ENCODE measurements around the gene CELSR1. TPM values are rescaled to one million over a fixed set of nuclear protein-coding genes. Genes with fewer than 3 reads are reported as not detected.

The CELSR1 gene
- total RNA-seq, 4 donors from 2014 or later = 31.7 to 72.7 (median 54.1) TPM

- 88 to 92% methylated on average over 10 of the region's 10 CpGs for WGBS, 2 donors
- intact Hi-C loops (cut with DNase I; ENCODE audit: low total_unique reads) = no loop called here
- TF ChIP-seq POLR2A (IDR thresholded peaks at IDR 0.05) (no peak), CTCF (IDR thresholded peaks at IDR 0.05) (no peak)
- no peak overlapping the region for H3K4me3 ChIP-seq (ENCODE audit: low read depth, poor library complexity, severe bottlenecking)
- DNase-seq (ENCODE audit: low spot score in 2 of 2) = no peak
Measured at GRCh38 chr22:46388647-46389046, 148.8 kb downstream of the CELSR1 start.

GRCh38 chr22:46387748-46388147 is 149.7 kb downstream of the CELSR1 start:
- no peak for TF ChIP-seq POLR2A (IDR thresholded peaks at IDR 0.05)
- TF ChIP-seq CTCF (IDR thresholded peaks at IDR 0.05) = no peak
- no peak overlapping the region for H3K4me3 ChIP-seq (ENCODE audit: low read depth, poor library complexity, severe bottlenecking)
- intact Hi-C loops (cut with DNase I; ENCODE audit: low total_unique reads) = no loop called here
- 90 to 94% methylated on average over 8 to 11 of the region's 11 CpGs for WGBS, 2 donors
- DNase-seq (ENCODE audit: low spot score in 2 of 2) = no peak

GRCh38 chr22:46386312-46386711 is 151.1 kb downstream of the CELSR1 start:
- H3K4me3 ChIP-seq (ENCODE audit: low read depth, poor library complexity, severe bottlenecking) = no peak overlapping the region
- DNase-seq (ENCODE audit: low spot score in 2 of 2) = no peak
- TF ChIP-seq CTCF (IDR thresholded peaks at IDR 0.05) = no peak
- WGBS, 2 donors = 93 to 97% methylated on average over 25 to 27 of the region's 27 CpGs
- intact Hi-C loops (cut with DNase I; ENCODE audit: low total_unique reads) = no loop called here

GRCh38 chr22:46382524-46382923 is 154.9 kb downstream of the CELSR1 start:
- no peak for DNase-seq (ENCODE audit: low spot score in 2 of 2)
- no peak overlapping the region for H3K4me3 ChIP-seq (ENCODE audit: low read depth, poor library complexity, severe bottlenecking)
- intact Hi-C loops (cut with DNase I; ENCODE audit: low total_unique reads) = no loop called here
- 96 to 97% methylated on average over 15 of the region's 15 CpGs for WGBS, 2 donors
- TF ChIP-seq POLR2A (IDR thresholded peaks at IDR 0.05) = no peak
- TF ChIP-seq CTCF (IDR thresholded peaks at IDR 0.05) = no peak

- WGBS, 2 donors = 92 to 95% methylated on average over 19 to 27 of the region's 27 CpGs
- no peak for DNase-seq (ENCODE audit: low spot score in 2 of 2)
- TF ChIP-seq POLR2A (IDR thresholded peaks at IDR 0.05) (no peak), CTCF (IDR thresholded peaks at IDR 0.05) (no peak)
- intact Hi-C loops (cut with DNase I; ENCODE audit: low total_unique reads) = no loop called here
- H3K4me3 ChIP-seq (ENCODE audit: low read depth, poor library complexity, severe bottlenecking) = no peak overlapping the region
Measured at GRCh38 chr22:46381731-46382130, 155.7 kb downstream of the CELSR1 start.

- TF ChIP-seq POLR2A (IDR thresholded peaks at IDR 0.05) = no peak
- TF ChIP-seq CTCF (IDR thresholded peaks at IDR 0.05) = no peak
- intact Hi-C loops (cut with DNase I; ENCODE audit: low total_unique reads) = no loop called here
- DNase-seq (ENCODE audit: low spot score in 2 of 2) = no peak
- 49 to 53% methylated on average over 5 of the region's 5 CpGs for WGBS, 2 donors
- no peak overlapping the region for H3K4me3 ChIP-seq (ENCODE audit: low read depth, poor library complexity, severe bottlenecking)
Measured at GRCh38 chr22:46381142-46381541, 156.3 kb downstream of the CELSR1 start.

All from lower leg skin (tissue), 4 donors.